Transverse colon (tissue), 4 donors: Measurements from ENCODE around the gene PTPRR.

Experiments used
- CTCF ChIP-seq, 5 experiments: fragments of 200-600 bp in 3 of 5; fragments of 450-650 bp in 2 of 5; sonication (generic) in 3 of 5; IDR thresholded peaks; 1 replicate in 2 of 5; 2 replicates in 3 of 5; pipeline ENCODE4 v1.5.1; 2016 to 2017; ENCODE audit warnings: antibody characterized with exemption in 5 of 5, inconsistent platforms in 3 of 5, mild to moderate bottlenecking in 2 of 5, moderate library complexity in 1 of 5
- POLR2AphosphoS5 ChIP-seq, 3 donors: sonication (generic); formaldehyde crosslinking; IDR thresholded peaks; one replicate each; pipeline ENCODE4 v1.6.1; 2016; ENCODE audit warnings: antibody characterized with exemption in 3 of 3

- no peak for TF ChIP-seq CTCF (IDR thresholded peaks at IDR 0.05)
- no peak for TF ChIP-seq POLR2AphosphoS5 (IDR thresholded peaks at IDR 0.05)
Measured at GRCh38 chr12:70815056-70815455, 105.5 kb downstream of the PTPRR start.
